ENCODE data around the gene COX4I2. TPM values are rescaled to one million over a fixed set of nuclear protein-coding genes. Genes with fewer than 3 reads are reported as not detected.

COX4I2 gene
- total and polyA plus RNA-seq, 2 donors (not counting 1 experiment from before 2014, with no cell fraction given): not detected

GRCh38 chr20:31633339-31633914 lies 4.3 kb upstream of the COX4I2 start:
- Histone ChIP-seq H3K4me3 (ENCODE audit: control extremely low read depth in 1 of 5, extremely low read depth in 1 of 5, insufficient read depth in 1 of 5, low read depth in 2 of 5, low read length in 4 of 5) (no peak overlapping the region), H3K27ac (ENCODE audit: low read length in 2 of 2) (no peak overlapping the region), H3K9ac (ENCODE audit: low read length) (no peak overlapping the region), H3K4me1 (ENCODE audit: control insufficient read depth in 2 of 2, insufficient read depth in 2 of 2, low read length in 2 of 2) (no peaks in the 10 kb centered on the region), H3K9me3 (ENCODE audit: control extremely low read depth in 1 of 3, control insufficient read depth in 2 of 3, insufficient read depth in 1 of 3, low read length in 2 of 3) (no peaks in the 10 kb centered on the region), H2AFZ (ENCODE audit: insufficient read depth, low read depth, low read length, poor library complexity, severe bottlenecking) (no peak overlapping the region), H3K36me3 (replicated peaks in 1 of 2; ENCODE audit: control extremely low read depth in 1 of 2, control insufficient read depth in 1 of 2, extremely low read depth in 1 of 2, insufficient read depth in 2 of 2, low read length in 1 of 2) (no peaks in the 10 kb centered on the region), H3K4me2 (replicated peaks; ENCODE audit: low read depth, low read length, poor library complexity, severe bottlenecking) (no peak overlapping the region), H4K20me1 (ENCODE audit: control insufficient read depth, insufficient read depth, low read length, poor library complexity, severe bottlenecking) (no peaks in the 10 kb centered on the region), H3K27me3 (replicated peaks in 1 of 4; ENCODE audit: control extremely low read depth in 1 of 4, control insufficient read depth in 3 of 4, insufficient read depth in 4 of 4, low read length in 3 of 4) (no peaks in the 10 kb centered on the region), H3K79me2 (ENCODE audit: control insufficient read depth, insufficient read depth, low read length) (no peaks in the 10 kb centered on the region)
- intact Hi-C loops (cut with micrococcal nuclease): no loop called here
- ChIA-PET CTCF (interaction anchor here (0.6 to 3.5 kb wide), 19 partner anchors 7 to 1843 kb away, joined by 3 to 33 read pairs (median 4); partner anchors contain the start of genes BCL2L1 and TPX2), POLR2A (interaction anchor here (0.9 kb wide), 1 partner anchor 90 kb away, joined by 5 read pairs; no protein-coding TSS in a partner anchor)
- Mint-ChIP-seq H3K4me3 (no peak overlapping the region), H3K27ac (no peak overlapping the region), H3K9me3 (ENCODE audit: insufficient read depth) (no peaks in the 10 kb centered on the region), H3K4me1 (peaks cover 4% of the 10 kb centered on the region), H3K27me3 (no peaks in the 10 kb centered on the region)
- DNase-seq (no peak), ATAC-seq (ENCODE audit: low read depth) (no peak)
- no peak for TF ChIP-seq EZH2 (IDR thresholded peaks at IDR 0.05; ENCODE audit: borderline replicate concordance, insufficient read depth, low read depth, low read length, poor library complexity, severe bottlenecking)
- no peak for TF ChIP-seq CTCF (IDR thresholded peaks at IDR 0.05)
- WGBS (ENCODE audit: insufficient coverage): 97% methylated on average over 10 of the region's 14 CpGs

- Mint-ChIP-seq H3K27me3 (peaks cover 8% of the 10 kb centered on the region), H3K27ac (no peak overlapping the region), H3K4me1 (no peaks in the 10 kb centered on the region), H3K4me3 (no peak overlapping the region), H3K9me3 (ENCODE audit: insufficient read depth) (no peaks in the 10 kb centered on the region)
- no peak overlapping the region for H3K4me3 ChIP-seq (ENCODE audit: control extremely low read depth in 1 of 5, extremely low read depth in 1 of 5, insufficient read depth in 1 of 5, low read depth in 2 of 5, low read length in 4 of 5)
- H3K4me1 ChIP-seq (ENCODE audit: control insufficient read depth in 2 of 2, insufficient read depth in 2 of 2, low read length in 2 of 2): no peaks in the 10 kb centered on the region
- no peak overlapping the region for H3K27ac ChIP-seq (ENCODE audit: low read length in 2 of 2)
- no peak for DNase-seq
- no peak for ATAC-seq (ENCODE audit: low read depth)
- H3K79me2 ChIP-seq (ENCODE audit: control insufficient read depth, insufficient read depth, low read length): no peaks in the 10 kb centered on the region
- CTCF ChIA-PET: no interaction called here
- no peak overlapping the region for H2AFZ ChIP-seq (ENCODE audit: insufficient read depth, low read depth, low read length, poor library complexity, severe bottlenecking)
- no peaks in the 10 kb centered on the region for H4K20me1 ChIP-seq (ENCODE audit: control insufficient read depth, insufficient read depth, low read length, poor library complexity, severe bottlenecking)
- no peaks in the 10 kb centered on the region for H3K36me3 ChIP-seq (replicated peaks in 1 of 2; ENCODE audit: control extremely low read depth in 1 of 2, control insufficient read depth in 1 of 2, extremely low read depth in 1 of 2, insufficient read depth in 2 of 2, low read length in 1 of 2)
- H3K4me2 ChIP-seq (replicated peaks; ENCODE audit: low read depth, low read length, poor library complexity, severe bottlenecking): no peak overlapping the region
- POLR2A ChIA-PET: no interaction called here
- H3K9ac ChIP-seq (ENCODE audit: low read length): no peak overlapping the region
- H3K27me3 ChIP-seq (replicated peaks in 1 of 4; ENCODE audit: control extremely low read depth in 1 of 4, control insufficient read depth in 3 of 4, insufficient read depth in 4 of 4, low read length in 3 of 4): no peaks in the 10 kb centered on the region
- WGBS (ENCODE audit: insufficient coverage): 97% methylated on average over 4 of the region's 4 CpGs
- TF ChIP-seq CTCF (IDR thresholded peaks at IDR 0.05): no peak
- TF ChIP-seq EZH2 (IDR thresholded peaks at IDR 0.05; ENCODE audit: borderline replicate concordance, insufficient read depth, low read depth, low read length, poor library complexity, severe bottlenecking): no peak
- no peaks in the 10 kb centered on the region for H3K9me3 ChIP-seq (ENCODE audit: control extremely low read depth in 1 of 3, control insufficient read depth in 2 of 3, insufficient read depth in 1 of 3, low read length in 2 of 3)
- intact Hi-C loops (cut with micrococcal nuclease): no loop called here
Observed at GRCh38 chr20:31638317-31638716, 605 bp downstream of the COX4I2 start.
